Caco-2 (cell line): ENCODE data around the gene DNAJC13. TPM values are rescaled to one million over a fixed set of nuclear protein-coding genes. Genes with fewer than 3 reads are reported as not detected.

ENCODE experiments used
- BruUV-seq: library from RNA; stranded (reverse); fragments of 400-500 nt; replicated peaks from 2 replicates; lab custom pipeline; 2021; lab: Mats Ljungman, UMichigan
- CTCF ChIA-PET: fragments of 300-600 bp; sonication (Branson Sonifier 250); formaldehyde crosslinking; loops from one replicate; lab custom pipeline; 2022; ENCODE audit warnings: antibody characterized with exemption; lab: Charles Lee
- POLR2A ChIA-PET: fragments of 300-600 bp; sonication (Branson Sonifier 250); formaldehyde crosslinking; loops from one replicate; lab custom pipeline; 2022; ENCODE audit warnings: antibody characterized with exemption; lab: Charles Lee
- DNase-seq, 2 experiments: peaks; one replicate each; pipeline versions ENCODE4 v3.0.0 to v3.0.0-alpha.2; 2020 to 2022
- H3K27me3 ChIP-seq: replicated peaks from 2 replicates; pipeline ENCODE4 v1.6.0; 2011; ENCODE audit warnings: low read length; ENCODE audit not compliant: control insufficient read depth, insufficient read depth
- H3K36me3 ChIP-seq: 2 replicates; pipeline ENCODE4 v1.5.1; 2011; ENCODE audit warnings: low read length; ENCODE audit not compliant: control insufficient read depth, insufficient read depth
- H3K4me1 ChIP-seq: fragments of 250-450 bp; sonication (Bioruptor Pico); 2 replicates; pipeline ENCODE4 v1.5.1; 2020; ENCODE audit warnings: mild to moderate bottlenecking
- H3K4me3 ChIP-seq: 2 replicates; pipeline ENCODE4 v1.5.1; 2011; ENCODE audit warnings: low read depth, mild to moderate bottlenecking, control low read depth, low read length
- H3K9me3 ChIP-seq: fragments of 250-450 bp; sonication (Bioruptor Pico); 2 replicates; pipeline ENCODE4 v1.5.1; 2020; ENCODE audit warnings: mild to moderate bottlenecking, moderate library complexity
- H3K27ac Mint-ChIP-seq: one replicate; pipeline ENCODE4 v1.8.0; 2022; ENCODE audit warnings: mixed read lengths; ENCODE audit not compliant: unreplicated experiment
- H3K27me3 Mint-ChIP-seq: one replicate; pipeline ENCODE4 v1.8.0; 2022; ENCODE audit warnings: mixed read lengths; ENCODE audit not compliant: insufficient read depth, unreplicated experiment
- H3K36me3 Mint-ChIP-seq: one replicate; pipeline ENCODE4 v1.8.0; 2022; ENCODE audit warnings: mild to moderate bottlenecking, mixed read lengths; ENCODE audit not compliant: insufficient read depth, unreplicated experiment
- H3K4me1 Mint-ChIP-seq: one replicate; pipeline ENCODE4 v1.8.0; 2022; ENCODE audit warnings: low read depth, mixed read lengths; ENCODE audit not compliant: unreplicated experiment
- H3K4me3 Mint-ChIP-seq: one replicate; pipeline ENCODE4 v1.8.0; 2022; ENCODE audit warnings: mild to moderate bottlenecking, moderate library complexity, mixed read lengths; ENCODE audit not compliant: unreplicated experiment
- H3K9me3 Mint-ChIP-seq: one replicate; pipeline ENCODE4 v1.8.0; 2022; ENCODE audit warnings: mixed read lengths; ENCODE audit not compliant: unreplicated experiment
- CTCF ChIP-seq, 2 experiments: fragments of 200-600 bp in 1 of 2; IDR thresholded peaks; 1 replicate in 1 of 2; 2 replicates in 1 of 2; pipeline versions ENCODE4 v1.5.1 to v1.8.0; 2011 to 2022; ENCODE audit warnings: antibody characterized with exemption in 1 of 2, control low read depth in 1 of 2, inconsistent platforms in 1 of 2, low read depth in 1 of 2, low read length in 1 of 2, mild to moderate bottlenecking in 1 of 2, moderate library complexity in 1 of 2; ENCODE audit not compliant: insufficient read depth in 1 of 2, severe bottlenecking in 1 of 2, unreplicated experiment in 1 of 2
- intact Hi-C: fragments of 100-400 bp; cut with micrococcal nuclease; formaldehyde crosslinking; loops from one replicate; pipeline ENCODE4 v1.10.0; 2022; ENCODE audit not compliant: unreplicated experiment
- total RNA-seq: library from RNA; stranded (reverse); gene quantifications from 2 replicates; pipeline ENCODE4 v1.2.3, GENCODE V29; 2022

The DNAJC13 gene
- total RNA-seq, 1 experiment from 2014 or later, result 42.3 TPM

DNA sequence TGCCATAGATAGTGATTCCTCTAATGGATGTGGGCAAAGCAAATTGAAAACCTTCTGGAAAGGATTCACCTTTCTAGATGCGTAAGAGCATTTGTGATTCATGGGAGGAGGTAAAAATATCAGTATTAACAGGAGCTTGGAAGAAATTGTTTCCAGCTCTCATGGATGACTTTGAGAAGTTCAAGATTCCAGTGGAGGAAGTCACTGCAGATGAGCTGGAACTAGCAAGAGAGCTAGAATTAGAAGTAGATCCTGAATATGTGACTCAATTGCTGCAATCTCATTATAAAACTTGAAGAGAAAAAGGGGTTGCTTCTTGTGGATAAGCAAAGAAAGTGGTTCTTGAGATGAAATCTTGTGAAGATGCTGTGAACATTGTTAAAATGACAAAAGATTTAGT lies 91.8 kb downstream of the DNAJC13 start:
- Histone ChIP-seq H3K4me1 (no peaks in the 10 kb centered on the region), H3K27me3 (no peaks in the 10 kb centered on the region), H3K9me3 (no peaks in the 10 kb centered on the region), H3K36me3 (no peaks in the 10 kb centered on the region), H3K4me3 (no peak overlapping the region)
- H3K27ac Mint-ChIP-seq, result no peak overlapping the region
- intact Hi-C loops, result no loop called here
- H3K27me3 Mint-ChIP-seq, result no peaks in the 10 kb centered on the region
- ChIA-PET POLR2A (no interaction called here), CTCF (no interaction called here)
- TF ChIP-seq CTCF (IDR thresholded peaks at IDR 0.05; ENCODE audit: insufficient read depth in 1 of 2, low read depth in 1 of 2, low read length in 1 of 2, severe bottlenecking in 1 of 2, unreplicated experiment in 1 of 2), result no peak
- no peak overlapping the region for H3K4me3 Mint-ChIP-seq
- no peaks in the 10 kb centered on the region for H3K9me3 Mint-ChIP-seq
- no peaks in the 10 kb centered on the region for H3K4me1 Mint-ChIP-seq
- DNase-seq, result no peak
- H3K36me3 Mint-ChIP-seq, result peaks cover 32% of the 10 kb centered on the region
- no TSS peak for BruUV-seq

DNA sequence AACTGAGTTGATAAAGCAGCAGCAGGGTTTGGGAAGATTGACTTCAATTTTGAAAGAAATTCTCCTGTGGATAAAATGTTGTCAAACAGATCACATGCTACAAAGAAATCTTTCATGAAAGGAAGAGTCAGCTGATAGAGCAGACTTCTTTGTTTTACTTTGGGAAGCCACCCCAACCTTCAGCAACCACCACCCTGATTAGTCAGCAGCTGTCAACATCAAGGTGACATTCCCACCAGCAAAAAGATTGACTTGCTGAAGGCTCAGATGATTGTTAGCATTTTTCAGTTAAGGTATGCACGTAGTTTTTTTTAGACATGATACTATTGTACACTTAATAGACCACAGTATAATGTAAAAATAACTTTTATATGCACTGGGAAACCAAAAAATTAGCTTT lies 92.2 kb downstream of the DNAJC13 start:
- POLR2A ChIA-PET, result no interaction called here
- peaks cover 34% of the 10 kb centered on the region for H3K36me3 Mint-ChIP-seq
- no peaks in the 10 kb centered on the region for H3K4me1 Mint-ChIP-seq
- Histone ChIP-seq H3K4me3 (no peak overlapping the region), H3K4me1 (no peaks in the 10 kb centered on the region), H3K27me3 (no peaks in the 10 kb centered on the region), H3K9me3 (no peaks in the 10 kb centered on the region), H3K36me3 (no peaks in the 10 kb centered on the region)
- H3K4me3 Mint-ChIP-seq, result no peak overlapping the region
- H3K27ac Mint-ChIP-seq, result no peak overlapping the region
- no peak for TF ChIP-seq CTCF (IDR thresholded peaks at IDR 0.05; ENCODE audit: insufficient read depth in 1 of 2, low read depth in 1 of 2, low read length in 1 of 2, severe bottlenecking in 1 of 2, unreplicated experiment in 1 of 2)
- DNase-seq, result no peak
- intact Hi-C loops, result no loop called here
- CTCF ChIA-PET, result no interaction called here
- BruUV-seq, result no TSS peak
- no peaks in the 10 kb centered on the region for H3K9me3 Mint-ChIP-seq
- H3K27me3 Mint-ChIP-seq, result no peaks in the 10 kb centered on the region

GRCh38 chr3:132513057-132513456 lies 95.8 kb downstream of the DNAJC13 start:
- Mint-ChIP-seq H3K4me1 (no peaks in the 10 kb centered on the region), H3K9me3 (no peaks in the 10 kb centered on the region), H3K27me3 (no peaks in the 10 kb centered on the region), H3K4me3 (no peak overlapping the region), H3K27ac (no peak overlapping the region), H3K36me3 (peaks cover 30% of the 10 kb centered on the region)
- no peaks in the 10 kb centered on the region for H3K27me3 ChIP-seq
- BruUV-seq, result no TSS peak
- TF ChIP-seq CTCF (IDR thresholded peaks at IDR 0.05; ENCODE audit: insufficient read depth in 1 of 2, low read depth in 1 of 2, low read length in 1 of 2, severe bottlenecking in 1 of 2, unreplicated experiment in 1 of 2), result no peak
- H3K9me3 ChIP-seq, result no peaks in the 10 kb centered on the region
- no peaks in the 10 kb centered on the region for H3K4me1 ChIP-seq
- ChIA-PET POLR2A (no interaction called here), CTCF (no interaction called here)
- DNase-seq, result no peak
- intact Hi-C loops, result no loop called here
- no peak overlapping the region for H3K4me3 ChIP-seq
- H3K36me3 ChIP-seq, result no peaks in the 10 kb centered on the region
